ENCODE results near the gene MFSD12. TPM values are rescaled to one million over a fixed set of nuclear protein-coding genes. Genes with fewer than 3 reads are reported as not detected.
"Not testable (repeated sequence)": the region's sequence is repeated elsewhere in the genome, so short reads cannot be mapped to it uniquely, and the experiment has no call there.

The MFSD12 gene
- total RNA-seq, 1 donor from 2014 or later = 154 TPM

- Histone ChIP-seq H3K4me3 (ENCODE audit: low read depth, low read length) (no peak overlapping the region), H3K27me3 (ENCODE audit: control insufficient read depth, insufficient read depth, low read length) (no peaks in the 10 kb centered on the region), H3K36me3 (ENCODE audit: control insufficient read depth, insufficient read depth, low read length) (peaks cover 6% of the 10 kb centered on the region)
- no peak for TF ChIP-seq CTCF (IDR thresholded peaks at IDR 0.05; ENCODE audit: insufficient read depth, low read length, poor library complexity, severe bottlenecking)
- DNase-seq (ENCODE audit: low read depth) = no peak
These were observed 25.1 kb downstream of the MFSD12 start for GRCh38 chr19:3532154-3532786.

GRCh38 chr19:3531716-3532115, 25.7 kb downstream of the MFSD12 start:
- H3K4me3 ChIP-seq (ENCODE audit: low read depth, low read length) = no peak overlapping the region
- H3K36me3 ChIP-seq (ENCODE audit: control insufficient read depth, insufficient read depth, low read length) = peaks cover 6% of the 10 kb centered on the region

GRCh38 chr19:3530389-3530788, 27.0 kb downstream of the MFSD12 start:
- Histone ChIP-seq H3K4me3 (ENCODE audit: low read depth, low read length) (no peak overlapping the region), H3K27me3 (ENCODE audit: control insufficient read depth, insufficient read depth, low read length) (no peaks in the 10 kb centered on the region), H3K36me3 (ENCODE audit: control insufficient read depth, insufficient read depth, low read length) (peaks cover 6% of the 10 kb centered on the region)
- no peak for TF ChIP-seq CTCF (IDR thresholded peaks at IDR 0.05; ENCODE audit: insufficient read depth, low read length, poor library complexity, severe bottlenecking)
- DNase-seq (ENCODE audit: low read depth) = no peak

More at GRCh38 chr19:3531716-3532115, 25.7 kb downstream of the MFSD12 start:
- DNase-seq (ENCODE audit: low read depth) = no peak
- no peak for TF ChIP-seq CTCF (IDR thresholded peaks at IDR 0.05; ENCODE audit: insufficient read depth, low read length, poor library complexity, severe bottlenecking)
- H3K27me3 ChIP-seq (ENCODE audit: control insufficient read depth, insufficient read depth, low read length) = no peaks in the 10 kb centered on the region

GRCh38 chr19:3529299-3529698, 28.1 kb downstream of the MFSD12 start:
- H3K27me3 ChIP-seq (ENCODE audit: control insufficient read depth, insufficient read depth, low read length); H3K4me3 ChIP-seq (ENCODE audit: low read depth, low read length); DNase-seq (ENCODE audit: low read depth); H3K36me3 ChIP-seq (ENCODE audit: control insufficient read depth, insufficient read depth, low read length): not testable (repeated sequence)

GRCh38 chr19:3528539-3529211, 28.7 kb downstream of the MFSD12 start:
- TF ChIP-seq CTCF (IDR thresholded peaks at IDR 0.05; ENCODE audit: insufficient read depth, low read length, poor library complexity, severe bottlenecking) = no peak
- H3K27me3 ChIP-seq (ENCODE audit: control insufficient read depth, insufficient read depth, low read length) = no peaks in the 10 kb centered on the region
- H3K36me3 ChIP-seq (ENCODE audit: control insufficient read depth, insufficient read depth, low read length) = peaks cover 5% of the 10 kb centered on the region
- DNase-seq (ENCODE audit: low read depth) = no peak
- H3K4me3 ChIP-seq (ENCODE audit: low read depth, low read length) = no peak overlapping the region

GRCh38 chr19:3528080-3528479, 29.3 kb downstream of the MFSD12 start:
- no peak for TF ChIP-seq CTCF (IDR thresholded peaks at IDR 0.05; ENCODE audit: insufficient read depth, low read length, poor library complexity, severe bottlenecking)
- H3K4me3 ChIP-seq (ENCODE audit: low read depth, low read length) = no peak overlapping the region
- no peak for DNase-seq (ENCODE audit: low read depth)
- H3K27me3 ChIP-seq (ENCODE audit: control insufficient read depth, insufficient read depth, low read length) = no peaks in the 10 kb centered on the region
- peaks cover 5% of the 10 kb centered on the region for H3K36me3 ChIP-seq (ENCODE audit: control insufficient read depth, insufficient read depth, low read length)

All from kidney epithelial cell (primary cell).